ENCODE measurements around the gene MAD1L1. TPM values are rescaled to one million over a fixed set of nuclear protein-coding genes. Genes with fewer than 3 reads are reported as not detected.
A peak's percentile ranks its signal among the peaks of the same experiment; 100 is the strongest.

MAD1L1 gene
- total and polyA plus RNA-seq, 2 of the 4 experiments (the other 2 are of a cell fraction) = 29.0 to 40.9 TPM

DNA sequence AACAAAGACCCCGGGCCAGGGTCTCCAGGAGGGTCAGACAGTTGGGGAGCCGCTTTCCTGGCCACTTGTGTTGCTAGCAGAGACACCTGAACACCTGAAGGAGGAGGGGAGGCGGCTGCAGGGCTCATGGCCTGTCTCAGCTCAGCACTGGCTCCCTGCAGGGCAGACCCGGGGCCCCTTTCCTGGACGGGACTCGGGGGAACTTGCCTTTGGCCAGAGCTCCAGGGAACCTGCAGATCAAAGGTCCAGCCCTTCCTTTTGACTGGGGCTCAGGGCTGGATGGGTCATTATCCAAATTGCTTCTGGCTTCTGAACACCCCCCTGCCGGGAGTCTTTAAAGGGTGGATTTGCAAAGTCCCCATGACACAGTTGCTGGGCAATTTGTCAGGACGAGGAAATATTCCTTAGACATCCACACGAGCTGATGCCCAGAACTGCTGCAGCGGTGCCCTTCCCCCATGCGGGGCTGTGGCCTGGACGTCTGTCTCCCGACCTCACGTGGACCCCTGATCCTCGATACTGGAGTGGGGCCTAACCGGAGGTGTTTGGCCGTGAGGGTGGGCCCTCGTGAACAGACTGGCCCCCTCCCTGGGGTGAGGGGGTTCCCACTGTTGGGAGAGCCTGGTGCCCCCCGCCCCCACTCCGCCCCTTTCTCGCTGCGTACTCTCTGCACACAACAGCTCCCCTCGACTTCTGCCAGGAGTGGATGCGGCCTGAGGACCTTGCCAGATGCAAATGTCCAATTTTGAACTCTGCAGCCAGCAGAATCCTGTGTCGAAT, 368.4 kb downstream of the MAD1L1 start:
- no peaks in the 10 kb centered on the region for H3K36me3 ChIP-seq (ENCODE audit: control insufficient read depth, insufficient read depth, low read length)
- H4K20me1 ChIP-seq (ENCODE audit: insufficient read depth, low read length) = no peaks in the 10 kb centered on the region; the same call in 1 of the 2 replicates
- H3K14ac ChIP-seq (replicated peaks; ENCODE audit: low read depth, low read length) = no peak overlapping the region
- H3K79me1 ChIP-seq (ENCODE audit: low read depth in 1 of 2, low read length in 2 of 2) = no peaks in the 10 kb centered on the region
- CTCF ChIA-PET = no interaction called here
- intact Hi-C loops (cut with micrococcal nuclease) (no loop called here), in situ Hi-C loops (cut with MboI; ENCODE audit: low sequenced_read_pairs) (no loop called here), dilution Hi-C loops (cut with HindIII; ENCODE audit: low sequenced_read_pairs, unreplicated experiment) (no loop called here)
- H3K56ac ChIP-seq (ENCODE audit: extremely low read depth, insufficient read depth, low read length) = no peak overlapping the region
- 61% methylated on average over 8 of the region's 25 CpGs; no CpG with 5 or more reads in 1 of the 2 experiments for WGBS, 2 experiments (ENCODE audit: extremely low coverage in 2 of 2, insufficient read length in 1 of 2)
- no peak overlapping the region for H3K4me3 ChIP-seq (ENCODE audit: insufficient read depth, low read depth, low read length)
- no peak overlapping the region for H3K4me2 ChIP-seq (ENCODE audit: low read depth, low read length)
- H4K5ac ChIP-seq (ENCODE audit: low read depth, low read length) = no peak overlapping the region
- no peak overlapping the region for H3K23ac ChIP-seq (ENCODE audit: low read depth, low read length)
- no peaks in the 10 kb centered on the region for H3K27me3 ChIP-seq (ENCODE audit: control insufficient read depth, insufficient read depth, low read length)
- H2BK20ac ChIP-seq (ENCODE audit: low read depth, low read length) = no peak overlapping the region
- H2BK15ac ChIP-seq (ENCODE audit: low read depth, low read length) = no peak overlapping the region
- POLR2A ChIA-PET (ENCODE audit: unreplicated experiment) = no interaction called here
- no peak overlapping the region for H3K9ac ChIP-seq (ENCODE audit: low read depth, low read length)
- no peaks in the 10 kb centered on the region for H3K9me1 ChIP-seq (ENCODE audit: insufficient read depth, low read length)
- no peak overlapping the region for H2AFZ ChIP-seq (replicated peaks; ENCODE audit: low read length, poor library complexity)
- BruUV-seq (replicated peaks) = no TSS peak
- H3K27ac ChIP-seq (ENCODE audit: insufficient read depth, low read length) = no peak overlapping the region
- no peak overlapping the region for H4K91ac ChIP-seq (ENCODE audit: insufficient read depth, low read depth, low read length)
- TF ChIP-seq RAD21 (IDR thresholded peaks at IDR 0.05; ENCODE audit: low read length) (no peak), SMC3 (IDR thresholded peaks at IDR 0.05; ENCODE audit: low read depth, low read length) (no peak), CHD1 (IDR thresholded peaks at IDR 0.05; ENCODE audit: low read depth, low read length) (no peak), POLR2A (IDR thresholded peaks at IDR 0.05; ENCODE audit: low read depth, low read length) (no peak)
- TF ChIP-seq, protein P1, sequence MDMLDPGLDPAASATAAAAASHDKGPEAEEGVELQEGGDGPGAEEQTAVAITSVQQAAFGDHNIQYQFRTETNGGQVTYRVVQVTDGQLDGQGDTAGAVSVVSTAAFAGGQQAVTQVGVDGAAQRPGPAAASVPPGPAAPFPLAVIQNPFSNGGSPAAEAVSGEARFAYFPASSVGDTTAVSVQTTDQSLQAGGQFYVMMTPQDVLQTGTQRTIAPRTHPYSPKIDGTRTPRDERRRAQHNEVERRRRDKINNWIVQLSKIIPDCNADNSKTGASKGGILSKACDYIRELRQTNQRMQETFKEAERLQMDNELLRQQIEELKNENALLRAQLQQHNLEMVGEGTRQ (IDR thresholded peaks at IDR 0.05; ENCODE audit: low read depth, low read length) = no peak
- TF ChIP-seq, protein P2, sequence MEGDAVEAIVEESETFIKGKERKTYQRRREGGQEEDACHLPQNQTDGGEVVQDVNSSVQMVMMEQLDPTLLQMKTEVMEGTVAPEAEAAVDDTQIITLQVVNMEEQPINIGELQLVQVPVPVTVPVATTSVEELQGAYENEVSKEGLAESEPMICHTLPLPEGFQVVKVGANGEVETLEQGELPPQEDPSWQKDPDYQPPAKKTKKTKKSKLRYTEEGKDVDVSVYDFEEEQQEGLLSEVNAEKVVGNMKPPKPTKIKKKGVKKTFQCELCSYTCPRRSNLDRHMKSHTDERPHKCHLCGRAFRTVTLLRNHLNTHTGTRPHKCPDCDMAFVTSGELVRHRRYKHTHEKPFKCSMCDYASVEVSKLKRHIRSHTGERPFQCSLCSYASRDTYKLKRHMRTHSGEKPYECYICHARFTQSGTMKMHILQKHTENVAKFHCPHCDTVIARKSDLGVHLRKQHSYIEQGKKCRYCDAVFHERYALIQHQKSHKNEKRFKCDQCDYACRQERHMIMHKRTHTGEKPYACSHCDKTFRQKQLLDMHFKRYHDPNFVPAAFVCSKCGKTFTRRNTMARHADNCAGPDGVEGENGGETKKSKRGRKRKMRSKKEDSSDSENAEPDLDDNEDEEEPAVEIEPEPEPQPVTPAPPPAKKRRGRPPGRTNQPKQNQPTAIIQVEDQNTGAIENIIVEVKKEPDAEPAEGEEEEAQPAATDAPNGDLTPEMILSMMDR (conservative IDR thresholded peaks at IDR 0.05; ENCODE audit: low read depth, low read length) = no peak
- no peak overlapping the region for H2BK120ac ChIP-seq (ENCODE audit: low read depth, low read length)
- no peaks in the 10 kb centered on the region for H3K4me1 ChIP-seq (ENCODE audit: control insufficient read depth, insufficient read depth, low read length)
- ATAC-seq (ENCODE audit: low read depth) (no peak), DNase-seq (no peak)
- H3K9me3 ChIP-seq (ENCODE audit: control insufficient read depth, insufficient read depth, low read length) = no peaks in the 10 kb centered on the region
- no peak overlapping the region for H2AK5ac ChIP-seq (ENCODE audit: low read depth, low read length)
- no peak overlapping the region for H3K18ac ChIP-seq (ENCODE audit: low read depth, low read length)
- no peak overlapping the region for H2BK5ac ChIP-seq (ENCODE audit: low read depth, low read length, poor library complexity, severe bottlenecking)
- peak overlapping the region; percentile 55 for H2AK9ac ChIP-seq (replicated peaks; ENCODE audit: low read depth, low read length, poor library complexity)
- H4K8ac ChIP-seq (ENCODE audit: low read depth in 2 of 2, low read length in 2 of 2) = no peak overlapping the region
- no peak overlapping the region for H3K4ac ChIP-seq (ENCODE audit: low read depth, low read length)
